ENCODE measurements around the gene ARSB. TPM values are rescaled to one million over a fixed set of nuclear protein-coding genes. Genes with fewer than 3 reads are reported as not detected.

ARSB gene
- total and polyA plus RNA-seq, 9 donors, result 3.1 to 10.6 (median 7.6) TPM

- Histone ChIP-seq H3K27me3 (no peaks in the 10 kb centered on the region), H3K36me3 (no peaks in the 10 kb centered on the region), H3K4me1 (ENCODE audit: insufficient read depth) (peaks cover 22% of the 10 kb centered on the region), H3K9me3 (no peaks in the 10 kb centered on the region), H3K4me3 (no peak overlapping the region), H3K27ac (no peak overlapping the region)
- WGBS, 3 donors, result 82 to 89% (median 85%) methylated on average over 8 of the region's 8 CpGs
- DNase-seq, result no peak
- TF ChIP-seq EP300 (IDR thresholded peaks at IDR 0.05) (no peak), CTCF (IDR thresholded peaks at IDR 0.05) (no peak), POLR2A (IDR thresholded peaks at IDR 0.05) (no peak)
- intact Hi-C loops (cut with DNase I), result no loop called here
Measured at GRCh38 chr5:78806544-78806943, 178.6 kb downstream of the ARSB start.

GRCh38 chr5:78805474-78806124, 179.5 kb downstream of the ARSB start:
- DNase-seq, result peak in 1 of 5 donors; percentile 27
- intact Hi-C loops (cut with DNase I), result no loop called here
- Histone ChIP-seq H3K4me3 (no peak overlapping the region), H3K36me3 (no peaks in the 10 kb centered on the region), H3K4me1 (ENCODE audit: insufficient read depth) (peaks cover 22% of the 10 kb centered on the region), H3K27me3 (no peaks in the 10 kb centered on the region), H3K9me3 (no peaks in the 10 kb centered on the region), H3K27ac (peak overlapping the region in 1 of 2 donors; percentile 46)
- 23 to 42% (median 24%) methylated on average over 10 of the region's 10 CpGs for WGBS, 3 donors
- TF ChIP-seq CTCF (IDR thresholded peaks at IDR 0.05) (no peak), EP300 (IDR thresholded peaks at IDR 0.05) (no peak), POLR2A (IDR thresholded peaks at IDR 0.05) (no peak)

GRCh38 chr5:78804995-78805394, 180.1 kb downstream of the ARSB start:
- TF ChIP-seq EP300 (IDR thresholded peaks at IDR 0.05), result no peak
- TF ChIP-seq CTCF (IDR thresholded peaks at IDR 0.05), result no peak
- no peak for TF ChIP-seq POLR2A (IDR thresholded peaks at IDR 0.05)
- no peaks in the 10 kb centered on the region for H3K27me3 ChIP-seq
- intact Hi-C loops (cut with DNase I), result no loop called here
- H3K27ac ChIP-seq, result peak overlapping the region in 1 of 2 donors; percentile 46
- no peak overlapping the region for H3K4me3 ChIP-seq
- DNase-seq, result no peak
- no peaks in the 10 kb centered on the region for H3K36me3 ChIP-seq
- H3K4me1 ChIP-seq (ENCODE audit: insufficient read depth), result peaks cover 22% of the 10 kb centered on the region
- 49 to 61% (median 51%) methylated on average over 6 of the region's 6 CpGs for WGBS, 3 donors
- no peaks in the 10 kb centered on the region for H3K9me3 ChIP-seq

GRCh38 chr5:78803941-78804340, 181.2 kb downstream of the ARSB start:
- no peak overlapping the region for H3K4me3 ChIP-seq
- no peak for DNase-seq
- H3K27me3 ChIP-seq, result no peaks in the 10 kb centered on the region
- TF ChIP-seq EP300 (IDR thresholded peaks at IDR 0.05) (no peak), CTCF (IDR thresholded peaks at IDR 0.05) (no peak), POLR2A (IDR thresholded peaks at IDR 0.05) (no peak)
- H3K27ac ChIP-seq, result peak overlapping the region in 1 of 2 donors; percentile 46
- H3K4me1 ChIP-seq (ENCODE audit: insufficient read depth), result peaks cover 18% of the 10 kb centered on the region
- H3K9me3 ChIP-seq, result no peaks in the 10 kb centered on the region
- H3K36me3 ChIP-seq, result no peaks in the 10 kb centered on the region
- 67 to 78% (median 71%) methylated on average over 2 of the region's 2 CpGs for WGBS, 3 donors
- intact Hi-C loops (cut with DNase I), result no loop called here
